KMS-11 (cell line): Measurements from ENCODE around the gene MN1.

Source experiments
- H2AFZ ChIP-seq: fragments of 200-600 bp; sonication (generic); 2 replicates; pipeline ENCODE4 v1.6.1; 2016; ENCODE audit warnings: antibody characterized with exemption, mixed run types, low read depth
- H3K27ac ChIP-seq: fragments of 200-600 bp; sonication (generic); 2 replicates; pipeline ENCODE4 v1.6.1; 2016; ENCODE audit warnings: mild to moderate bottlenecking, mixed run types
- H3K27me3 ChIP-seq: fragments of 200-600 bp; sonication (generic); 2 replicates; pipeline ENCODE4 v1.6.1; 2017; ENCODE audit warnings: mild to moderate bottlenecking, low read depth, mixed run types, moderate library complexity; ENCODE audit not compliant: insufficient read depth
- H3K36me3 ChIP-seq: fragments of 200-600 bp; sonication (generic); 2 replicates; pipeline ENCODE4 v1.6.1; 2017; ENCODE audit warnings: mild to moderate bottlenecking, mixed run types; ENCODE audit not compliant: insufficient read depth
- H3K4me1 ChIP-seq: fragments of 200-600 bp; sonication (generic); 2 replicates; pipeline ENCODE4 v1.6.1; 2016; ENCODE audit warnings: mild to moderate bottlenecking, low read depth, mixed run types; ENCODE audit not compliant: poor library complexity, severe bottlenecking
- H3K4me2 ChIP-seq: fragments of 200-600 bp; sonication (generic); 2 replicates; pipeline ENCODE4 v1.7.0; 2016; ENCODE audit warnings: mild to moderate bottlenecking, mixed run types
- H3K4me3 ChIP-seq: fragments of 200-600 bp; sonication (generic); IDR thresholded peaks from 2 replicates; pipeline ENCODE4 v1.6.1; 2017; ENCODE audit warnings: low read depth, low read length, mixed read lengths; ENCODE audit not compliant: insufficient read depth
- H3K79me2 ChIP-seq: fragments of 200-600 bp; sonication (generic); 2 replicates; pipeline ENCODE4 v1.6.1; 2016; ENCODE audit warnings: low read depth, mixed run types; ENCODE audit not compliant: insufficient read depth
- H3K9ac ChIP-seq: fragments of 200-600 bp; sonication (generic); 2 replicates; pipeline ENCODE4 v1.6.1; 2016; ENCODE audit warnings: mild to moderate bottlenecking, mixed run types
- H4K20me1 ChIP-seq: fragments of 200-600 bp; sonication (generic); 2 replicates; pipeline ENCODE4 v1.6.1; 2016; ENCODE audit warnings: mild to moderate bottlenecking, mixed run types; ENCODE audit not compliant: insufficient read depth
- TF ChIP-seq, protein P1 (sequence below): fragments of 200-600 bp; sonication (generic); conservative IDR thresholded peaks from 2 replicates; pipeline ENCODE4 v1.6.1; 2017; ENCODE audit warnings: low read depth, mild to moderate bottlenecking, antibody characterized with exemption, low read length, moderate library complexity, mixed read lengths

The MN1 gene

DNA sequence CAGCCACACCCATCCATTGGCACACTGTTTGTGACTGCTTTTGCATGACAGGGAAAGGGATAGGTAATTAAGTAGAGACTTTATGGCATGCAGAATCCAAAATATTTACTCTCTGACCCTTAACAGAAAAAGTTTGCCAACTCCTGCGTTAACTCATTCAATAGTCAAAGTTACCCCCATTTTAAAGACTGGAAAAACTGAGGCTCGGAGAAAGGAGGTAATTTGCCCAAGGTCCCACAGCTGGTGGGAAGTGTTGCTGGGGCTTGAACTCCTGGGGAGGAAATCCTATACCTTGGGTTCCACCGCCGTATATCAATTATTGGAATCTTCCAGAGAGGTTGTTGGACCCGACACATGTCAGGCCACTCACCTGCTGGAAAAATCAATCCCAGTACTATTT lies 29.9 kb downstream of the MN1 start:
- Histone ChIP-seq H3K79me2 (no peaks in the 10 kb centered on the region), H2AFZ (no peak overlapping the region), H4K20me1 (no peaks in the 10 kb centered on the region), H3K36me3 (no peaks in the 10 kb centered on the region), H3K9ac (no peak overlapping the region), H3K4me2 (no peak overlapping the region), H3K4me1 (no peaks in the 10 kb centered on the region), H3K27ac (no peak overlapping the region), H3K27me3 (0 out of 2 replicates have a peak, but pooled peaks cover 1% of the 10 kb centered on the region), H3K4me3 (no peak overlapping the region)
- TF ChIP-seq, protein P1, sequence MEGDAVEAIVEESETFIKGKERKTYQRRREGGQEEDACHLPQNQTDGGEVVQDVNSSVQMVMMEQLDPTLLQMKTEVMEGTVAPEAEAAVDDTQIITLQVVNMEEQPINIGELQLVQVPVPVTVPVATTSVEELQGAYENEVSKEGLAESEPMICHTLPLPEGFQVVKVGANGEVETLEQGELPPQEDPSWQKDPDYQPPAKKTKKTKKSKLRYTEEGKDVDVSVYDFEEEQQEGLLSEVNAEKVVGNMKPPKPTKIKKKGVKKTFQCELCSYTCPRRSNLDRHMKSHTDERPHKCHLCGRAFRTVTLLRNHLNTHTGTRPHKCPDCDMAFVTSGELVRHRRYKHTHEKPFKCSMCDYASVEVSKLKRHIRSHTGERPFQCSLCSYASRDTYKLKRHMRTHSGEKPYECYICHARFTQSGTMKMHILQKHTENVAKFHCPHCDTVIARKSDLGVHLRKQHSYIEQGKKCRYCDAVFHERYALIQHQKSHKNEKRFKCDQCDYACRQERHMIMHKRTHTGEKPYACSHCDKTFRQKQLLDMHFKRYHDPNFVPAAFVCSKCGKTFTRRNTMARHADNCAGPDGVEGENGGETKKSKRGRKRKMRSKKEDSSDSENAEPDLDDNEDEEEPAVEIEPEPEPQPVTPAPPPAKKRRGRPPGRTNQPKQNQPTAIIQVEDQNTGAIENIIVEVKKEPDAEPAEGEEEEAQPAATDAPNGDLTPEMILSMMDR, result no peak

DNA sequence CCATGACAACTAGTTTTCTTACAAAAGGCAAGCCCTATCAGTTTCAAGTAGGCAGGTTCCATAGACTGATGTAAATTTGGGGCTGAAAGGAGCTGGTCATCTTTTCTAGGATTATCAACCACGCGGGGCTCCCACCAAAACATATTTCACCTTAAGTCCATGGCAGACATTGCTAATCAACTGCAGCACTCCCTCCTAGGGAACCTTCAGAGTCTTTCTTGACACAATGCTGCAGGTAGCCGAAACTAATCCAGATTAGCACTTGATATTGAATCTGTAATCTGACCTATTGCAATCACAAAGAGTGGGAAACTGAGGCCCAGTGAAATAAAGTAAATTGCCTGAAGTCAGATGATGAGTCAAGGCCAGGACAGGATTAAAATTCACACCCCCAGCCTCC lies 32.5 kb downstream of the MN1 start:
- no peak overlapping the region for H3K9ac ChIP-seq
- no peak overlapping the region for H3K27ac ChIP-seq
- H4K20me1 ChIP-seq, result no peaks in the 10 kb centered on the region
- TF ChIP-seq, protein P1, result no peak
- H3K4me3 ChIP-seq, result no peak overlapping the region
- no peaks in the 10 kb centered on the region for H3K4me1 ChIP-seq
- no peaks in the 10 kb centered on the region for H3K79me2 ChIP-seq
- no peak overlapping the region for H3K4me2 ChIP-seq
- H2AFZ ChIP-seq, result no peak overlapping the region
- no peaks in the 10 kb centered on the region for H3K36me3 ChIP-seq
- no peaks in the 10 kb centered on the region for H3K27me3 ChIP-seq

DNA sequence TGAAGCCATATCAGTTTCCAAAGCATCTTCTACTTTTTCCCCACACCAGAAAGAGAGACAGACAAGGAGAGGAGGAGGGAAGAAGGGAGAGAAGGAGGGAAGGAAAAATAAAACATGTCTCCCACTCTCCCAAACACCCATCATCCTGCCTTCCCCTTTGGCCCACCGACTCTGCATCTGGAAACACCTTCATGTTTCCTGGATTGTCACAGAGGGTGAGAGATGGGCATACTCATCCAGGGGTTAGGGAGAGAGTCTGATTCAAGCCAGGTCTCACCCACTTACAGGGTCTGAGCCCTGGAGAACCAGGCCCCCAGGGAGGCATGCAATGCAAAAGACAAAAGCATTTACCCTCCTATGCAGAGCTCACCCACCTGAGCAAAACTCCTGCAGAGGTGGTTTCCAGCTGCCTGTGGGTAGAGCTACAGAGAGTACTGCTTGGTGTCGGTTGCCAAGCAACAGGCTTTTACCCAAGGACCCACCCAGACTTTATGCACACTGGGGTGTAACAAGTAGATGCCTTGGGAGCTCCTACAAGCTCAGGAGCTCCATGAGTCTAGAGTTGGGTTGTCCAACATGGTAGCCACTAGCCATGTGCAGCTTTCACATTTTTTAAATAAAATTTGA lies 33.4 kb downstream of the MN1 start:
- H3K36me3 ChIP-seq, result no peaks in the 10 kb centered on the region
- TF ChIP-seq, protein P1, result no peak
- no peak overlapping the region for H2AFZ ChIP-seq
- H4K20me1 ChIP-seq, result no peaks in the 10 kb centered on the region
- H3K4me1 ChIP-seq, result no peaks in the 10 kb centered on the region
- no peaks in the 10 kb centered on the region for H3K27me3 ChIP-seq
- no peak overlapping the region for H3K4me2 ChIP-seq
- H3K79me2 ChIP-seq, result no peaks in the 10 kb centered on the region
- no peak overlapping the region for H3K27ac ChIP-seq
- H3K9ac ChIP-seq, result no peak overlapping the region
- H3K4me3 ChIP-seq, result no peak overlapping the region

DNA sequence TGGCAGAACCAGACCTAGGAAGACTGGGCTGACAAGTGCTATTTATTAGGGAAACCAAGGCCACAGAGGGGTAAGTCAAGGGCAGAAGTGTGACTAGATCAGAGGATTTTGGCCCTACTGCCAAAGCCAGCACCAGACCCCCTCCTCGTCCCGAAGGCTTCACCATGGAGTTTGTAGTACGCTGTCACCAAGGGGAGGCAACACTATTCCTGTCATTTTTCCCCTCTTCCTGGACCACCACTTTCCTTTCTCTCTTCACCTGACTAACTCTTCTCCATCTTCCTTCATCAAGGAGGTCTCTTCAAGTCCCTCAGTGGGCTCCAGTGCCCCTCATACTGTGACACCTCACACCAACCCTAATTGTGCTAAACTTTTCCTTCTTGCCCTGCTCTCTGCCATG lies 34.9 kb downstream of the MN1 start:
- no peak overlapping the region for H3K27ac ChIP-seq
- no peak overlapping the region for H2AFZ ChIP-seq
- no peak overlapping the region for H3K4me2 ChIP-seq
- H4K20me1 ChIP-seq, result no peaks in the 10 kb centered on the region
- TF ChIP-seq, protein P1, result no peak
- no peaks in the 10 kb centered on the region for H3K36me3 ChIP-seq
- no peaks in the 10 kb centered on the region for H3K27me3 ChIP-seq
- H3K4me3 ChIP-seq, result no peak overlapping the region
- no peaks in the 10 kb centered on the region for H3K4me1 ChIP-seq
- H3K9ac ChIP-seq, result no peak overlapping the region
- H3K79me2 ChIP-seq, result no peaks in the 10 kb centered on the region
